Measurements from ENCODE around the gene EZR.

The EZR gene

DNA sequence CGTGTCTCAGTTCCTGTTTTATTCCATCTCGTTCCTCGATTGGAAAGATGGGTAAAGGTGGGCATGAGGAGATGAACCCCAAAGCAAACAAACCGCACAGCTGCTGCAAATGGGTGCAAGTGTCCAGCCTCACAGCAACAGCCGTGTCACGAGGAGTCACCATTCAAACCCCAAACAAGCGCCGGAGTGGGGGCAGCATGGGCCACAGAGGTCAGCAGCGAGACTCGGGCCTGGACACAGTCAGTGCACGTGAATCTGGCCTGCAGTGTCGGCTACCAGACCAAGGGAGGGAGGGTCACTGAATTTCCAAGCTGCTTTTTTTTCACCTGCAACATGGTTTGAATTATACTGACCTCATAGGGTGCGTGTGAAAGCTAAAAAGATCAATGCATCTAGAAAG is 63.5 kb downstream of the EZR start:
- DNase-seq (ENCODE audit: low read depth in 1 of 2, low spot score in 1 of 2) = no peak
- no peak for TF ChIP-seq JUND (IDR thresholded peaks at IDR 0.05; ENCODE audit: low read depth)
- in situ Hi-C loops (cut with HindIII; ENCODE audit: low pct_unique_long_range_greater_than_20kb, low sequenced_read_pairs) = no loop called here

DNA sequence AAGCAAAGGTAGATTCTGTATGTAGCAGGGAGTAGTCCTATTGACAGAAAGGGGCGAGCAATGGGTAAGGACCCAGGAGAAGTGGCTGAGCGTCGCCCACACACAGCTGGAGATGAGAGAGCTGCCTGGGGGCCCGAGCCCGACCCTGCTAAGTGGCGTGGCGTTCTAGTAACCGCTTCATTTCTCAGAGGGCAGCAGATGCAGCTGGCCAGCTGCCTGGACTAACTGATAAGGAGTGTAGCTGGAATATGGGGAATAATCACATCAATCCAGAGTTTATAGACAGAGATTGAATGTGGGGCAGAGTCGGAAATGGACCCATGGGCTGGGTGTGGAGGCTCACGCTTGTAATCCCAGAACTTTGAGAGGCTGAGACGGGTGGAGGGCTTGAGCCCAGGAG is 64.4 kb downstream of the EZR start:
- TF ChIP-seq JUND (IDR thresholded peaks at IDR 0.05; ENCODE audit: low read depth) = no peak
- in situ Hi-C loops (cut with HindIII; ENCODE audit: low pct_unique_long_range_greater_than_20kb, low sequenced_read_pairs) = no loop called here

DNA sequence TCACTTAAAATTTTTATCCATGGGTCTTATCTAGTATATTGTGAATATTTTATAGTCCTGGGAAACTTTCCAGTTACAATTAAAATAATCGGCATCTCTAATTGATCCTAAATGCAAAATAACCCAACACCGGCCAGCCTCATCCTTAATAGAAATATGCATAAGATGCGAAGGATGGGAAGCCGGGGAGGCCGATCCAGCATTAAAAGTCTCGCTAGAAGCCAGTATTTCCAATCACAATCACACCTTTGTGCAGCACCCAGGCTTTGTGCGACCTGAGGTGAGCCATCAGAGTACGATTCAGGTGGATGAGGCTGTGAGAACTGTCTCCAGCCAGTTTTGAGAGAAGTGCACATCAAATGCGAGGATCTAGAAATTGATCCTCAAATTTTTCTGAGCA is 65.4 kb downstream of the EZR start:
- in situ Hi-C loops (cut with HindIII; ENCODE audit: low pct_unique_long_range_greater_than_20kb, low sequenced_read_pairs) = no loop called here
- DNase-seq (ENCODE audit: low read depth in 1 of 2, low spot score in 1 of 2) = no peak
- TF ChIP-seq JUND (IDR thresholded peaks at IDR 0.05; ENCODE audit: low read depth) = no peak

More for the DNA sequence above, 64.4 kb downstream of the EZR start:
- no peak for DNase-seq (ENCODE audit: low read depth in 1 of 2, low spot score in 1 of 2)

DNA sequence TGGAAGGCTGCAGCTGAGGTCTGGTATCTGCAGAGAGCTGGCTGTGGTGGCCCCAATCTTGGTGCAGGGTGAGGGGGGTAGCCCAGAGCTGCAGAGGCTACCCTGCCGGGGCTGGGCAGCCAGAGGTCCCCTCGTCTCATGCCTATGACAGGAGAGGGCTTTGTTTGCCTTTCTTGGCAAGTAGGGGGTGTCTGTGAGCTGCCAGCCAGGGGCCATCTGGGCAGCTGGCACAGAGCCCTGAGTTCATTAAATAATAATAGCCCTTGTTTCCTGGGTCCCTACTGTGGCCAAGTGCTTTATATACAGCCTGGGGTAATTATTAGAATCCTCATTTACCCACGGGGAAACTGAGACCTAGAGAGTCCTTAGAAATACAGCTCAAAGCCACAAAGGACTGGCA is 66.6 kb downstream of the EZR start:
- no peak for TF ChIP-seq JUND (IDR thresholded peaks at IDR 0.05; ENCODE audit: low read depth)
- in situ Hi-C loops (cut with HindIII; ENCODE audit: low pct_unique_long_range_greater_than_20kb, low sequenced_read_pairs) = no loop called here
- DNase-seq (ENCODE audit: low read depth in 1 of 2, low spot score in 1 of 2) = no peak

DNA sequence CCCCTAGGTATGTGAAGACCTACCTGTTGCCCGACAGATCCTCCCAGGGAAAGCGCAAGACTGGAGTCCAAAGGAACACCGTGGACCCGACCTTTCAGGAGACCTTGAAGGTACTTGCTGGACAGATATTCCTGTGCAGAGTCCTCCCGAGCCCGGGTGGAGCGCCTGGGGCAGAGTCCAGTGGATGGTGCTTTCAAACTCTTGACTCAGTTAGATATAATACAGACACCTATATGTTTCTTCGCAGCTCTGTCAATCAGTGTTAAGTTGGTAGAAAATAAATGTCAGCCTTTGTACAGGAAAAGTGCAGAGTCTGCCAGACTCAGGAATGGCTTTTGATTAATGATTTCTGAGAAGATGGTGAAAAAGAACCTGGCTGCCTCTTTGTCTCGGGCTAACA is 67.2 kb downstream of the EZR start:
- TF ChIP-seq JUND (IDR thresholded peaks at IDR 0.05; ENCODE audit: low read depth) = no peak
- in situ Hi-C loops (cut with HindIII; ENCODE audit: low pct_unique_long_range_greater_than_20kb, low sequenced_read_pairs) = no loop called here
- DNase-seq (ENCODE audit: low read depth in 1 of 2, low spot score in 1 of 2) = no peak

DNA sequence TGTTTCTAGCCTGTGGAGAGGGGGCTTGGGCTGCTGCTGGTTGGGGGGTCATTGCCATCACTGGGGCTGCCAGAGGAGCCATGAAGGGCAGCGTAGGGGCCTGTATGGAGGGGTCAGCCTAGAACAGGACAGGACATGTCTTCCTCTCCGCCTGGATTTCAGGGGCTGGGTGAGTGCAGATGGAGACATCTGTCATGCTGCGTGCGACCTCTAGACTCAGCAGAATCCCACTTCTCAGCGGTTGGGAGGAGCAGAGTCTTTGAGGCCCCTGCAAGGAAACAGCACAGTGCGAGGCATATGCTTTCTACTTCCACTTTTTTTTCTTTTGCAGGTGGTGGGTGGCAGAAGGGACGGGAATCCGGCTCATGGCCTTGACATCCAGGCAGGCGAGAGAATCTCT is 67.9 kb downstream of the EZR start:
- in situ Hi-C loops (cut with HindIII; ENCODE audit: low pct_unique_long_range_greater_than_20kb, low sequenced_read_pairs) = no loop called here
- no peak for TF ChIP-seq JUND (IDR thresholded peaks at IDR 0.05; ENCODE audit: low read depth)
- no peak for DNase-seq (ENCODE audit: low read depth in 1 of 2, low spot score in 1 of 2)

DNA sequence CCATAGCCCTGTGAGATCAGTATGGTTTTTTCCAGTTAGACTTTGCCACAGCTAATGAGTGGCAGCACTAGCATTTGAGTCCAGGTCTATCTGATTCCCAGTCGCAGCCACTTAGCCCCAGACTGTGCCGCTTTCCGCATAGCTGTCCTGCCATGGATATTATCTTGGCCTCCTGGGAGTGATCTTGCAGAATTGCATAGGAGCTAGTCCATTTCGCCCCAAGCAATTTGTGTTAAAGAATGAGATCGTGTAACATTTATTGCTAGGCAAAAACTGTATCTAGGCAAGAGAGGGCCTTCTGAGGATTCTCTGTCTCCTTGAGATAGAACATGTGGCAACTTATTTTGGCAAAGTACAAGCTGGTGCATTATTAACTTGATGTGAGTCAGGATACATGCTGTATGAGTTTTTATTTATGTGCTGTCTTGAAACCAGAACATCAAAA is 74.2 kb downstream of the EZR start:
- in situ Hi-C loops (cut with HindIII; ENCODE audit: low pct_unique_long_range_greater_than_20kb, low sequenced_read_pairs) = no loop called here
- TF ChIP-seq JUND (IDR thresholded peaks at IDR 0.05; ENCODE audit: low read depth) = no peak
- no peak for DNase-seq (ENCODE audit: low read depth in 1 of 2, low spot score in 1 of 2)

DNA sequence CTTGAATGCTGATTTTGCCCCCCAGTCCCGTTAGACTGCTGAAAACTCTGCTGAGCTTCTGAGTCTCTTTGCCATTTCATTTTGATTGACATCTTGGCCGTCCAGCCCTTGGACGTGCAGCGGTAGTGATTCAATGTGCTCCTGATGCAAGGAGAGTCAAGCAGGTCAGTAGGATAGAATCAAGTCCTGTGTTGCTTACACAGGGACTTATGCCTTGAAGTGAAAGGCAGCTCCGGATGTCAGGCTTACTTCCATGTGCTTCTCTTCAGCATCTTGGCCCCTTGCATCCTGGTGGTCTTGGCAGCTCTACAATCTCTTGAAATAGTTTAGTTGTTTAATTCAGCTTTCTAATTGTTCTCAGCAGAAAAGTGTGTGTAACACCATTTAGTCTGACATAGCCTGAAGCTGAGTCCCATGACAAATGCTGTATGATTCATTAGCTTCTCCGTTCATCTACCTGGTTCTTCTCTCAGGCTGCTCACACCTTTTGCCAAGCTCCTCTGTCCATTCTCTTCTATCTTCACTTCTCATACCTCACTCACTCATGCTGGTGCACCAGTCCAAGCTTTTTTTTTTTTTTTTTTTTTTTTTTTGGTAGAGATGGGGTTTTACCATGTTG is 76.0 kb downstream of the EZR start:
- DNase-seq (ENCODE audit: low read depth in 1 of 2, low spot score in 1 of 2) = no peak
- in situ Hi-C loops (cut with HindIII; ENCODE audit: low pct_unique_long_range_greater_than_20kb, low sequenced_read_pairs) = no loop called here
- no peak for TF ChIP-seq JUND (IDR thresholded peaks at IDR 0.05; ENCODE audit: low read depth)

DNA sequence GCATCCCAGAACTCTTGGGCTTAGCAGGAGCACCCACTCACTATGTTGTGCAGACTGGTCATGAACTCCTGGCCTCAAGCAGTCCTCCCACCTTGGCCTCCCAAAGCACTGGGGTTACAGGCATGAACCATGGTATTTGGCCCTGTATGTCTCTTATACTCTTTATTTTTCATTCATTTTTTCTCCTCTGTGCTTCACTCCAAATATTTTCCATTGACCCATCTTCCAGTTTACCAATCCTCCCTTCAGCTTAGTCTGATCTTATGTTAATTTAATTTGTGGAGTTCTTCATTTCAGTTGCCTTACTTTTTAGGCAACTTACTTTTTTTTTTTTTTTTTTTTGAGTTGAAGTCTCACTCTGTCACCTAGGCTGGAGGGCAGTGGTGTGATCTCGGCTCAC is 79.5 kb downstream of the EZR start:
- DNase-seq (ENCODE audit: low read depth in 1 of 2, low spot score in 1 of 2) = no peak
- TF ChIP-seq JUND (IDR thresholded peaks at IDR 0.05; ENCODE audit: low read depth) = no peak
- in situ Hi-C loops (cut with HindIII; ENCODE audit: low pct_unique_long_range_greater_than_20kb, low sequenced_read_pairs) = no loop called here

DNA sequence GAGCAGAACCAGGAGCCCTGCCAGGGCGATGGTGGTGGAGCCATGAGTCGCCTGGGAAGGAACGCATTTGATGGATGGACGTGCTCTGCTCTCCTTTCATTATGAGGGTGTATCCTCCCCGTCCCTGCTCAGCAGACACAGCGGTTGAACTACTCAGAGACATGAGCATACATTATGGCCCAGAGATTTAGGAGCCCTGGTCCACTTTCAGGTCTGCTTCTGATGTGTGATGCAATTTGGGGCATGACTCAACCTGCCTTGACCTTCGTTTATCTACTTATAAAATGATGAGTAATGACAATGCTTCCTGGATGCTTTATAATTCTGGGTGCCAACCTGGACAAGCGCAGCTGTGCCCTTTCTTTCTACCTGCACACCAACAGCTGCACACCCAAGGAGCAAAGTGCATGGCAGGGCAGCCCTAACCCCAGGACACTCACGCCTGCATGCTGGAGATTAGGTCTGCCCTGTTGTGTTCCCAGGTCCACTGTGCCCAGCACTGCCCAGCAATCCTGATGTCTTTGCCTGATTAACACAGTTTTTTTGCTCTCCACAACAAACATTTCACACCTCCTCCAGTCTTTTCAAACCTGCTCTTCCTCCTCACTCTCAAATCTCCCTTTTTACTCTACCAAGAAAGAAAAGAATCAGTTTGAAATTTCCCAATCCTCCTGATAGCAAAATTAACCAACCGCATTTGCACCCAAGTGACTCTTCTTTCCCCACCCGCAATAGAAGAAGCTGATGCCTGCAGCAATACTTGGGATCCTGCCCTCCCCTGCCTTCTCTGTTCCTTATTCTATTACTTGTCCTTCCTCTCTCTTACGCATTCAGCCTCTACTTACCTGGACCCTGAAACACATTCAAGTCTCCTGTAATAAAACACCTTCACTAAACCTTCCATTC is 81.2 kb downstream of the EZR start:
- TF ChIP-seq JUND (IDR thresholded peaks at IDR 0.05; ENCODE audit: low read depth) = no peak
- DNase-seq (ENCODE audit: low read depth in 1 of 2, low spot score in 1 of 2) = no peak
- in situ Hi-C loops (cut with HindIII; ENCODE audit: low pct_unique_long_range_greater_than_20kb, low sequenced_read_pairs) = no loop called here

DNA sequence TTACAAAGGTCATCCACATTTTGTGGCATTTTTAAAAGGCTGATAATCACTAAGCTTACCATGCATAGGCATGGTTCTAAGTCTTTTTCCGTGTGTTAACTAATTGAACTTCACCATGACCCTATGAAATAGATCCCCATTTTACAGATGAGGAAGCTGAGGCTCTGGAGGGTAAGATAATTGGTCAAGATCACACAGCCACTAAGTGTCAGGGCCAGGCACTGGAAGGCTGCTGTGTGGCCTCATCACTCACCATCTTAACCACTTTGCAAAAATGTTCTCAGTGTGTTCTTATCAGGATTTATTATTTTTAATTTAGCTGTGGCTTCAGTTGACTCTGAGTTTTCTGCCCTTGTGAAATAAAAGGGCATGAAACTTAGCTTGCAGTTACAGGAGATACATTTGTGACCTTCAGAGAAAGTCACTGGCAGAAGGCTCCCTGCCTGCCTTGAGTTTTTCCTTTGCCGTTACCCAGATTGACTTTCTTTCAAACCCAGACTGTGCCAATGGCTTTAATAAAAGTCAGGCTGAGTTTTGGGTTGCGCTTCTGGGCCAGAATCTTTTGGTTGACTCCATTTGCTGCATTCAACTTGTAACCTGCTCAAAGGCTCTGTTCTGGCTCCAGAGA is 82.0 kb downstream of the EZR start:
- in situ Hi-C loops (cut with HindIII; ENCODE audit: low pct_unique_long_range_greater_than_20kb, low sequenced_read_pairs) = no loop called here
- DNase-seq (ENCODE audit: low read depth in 1 of 2, low spot score in 1 of 2) = no peak
- no peak for TF ChIP-seq JUND (IDR thresholded peaks at IDR 0.05; ENCODE audit: low read depth)

DNA sequence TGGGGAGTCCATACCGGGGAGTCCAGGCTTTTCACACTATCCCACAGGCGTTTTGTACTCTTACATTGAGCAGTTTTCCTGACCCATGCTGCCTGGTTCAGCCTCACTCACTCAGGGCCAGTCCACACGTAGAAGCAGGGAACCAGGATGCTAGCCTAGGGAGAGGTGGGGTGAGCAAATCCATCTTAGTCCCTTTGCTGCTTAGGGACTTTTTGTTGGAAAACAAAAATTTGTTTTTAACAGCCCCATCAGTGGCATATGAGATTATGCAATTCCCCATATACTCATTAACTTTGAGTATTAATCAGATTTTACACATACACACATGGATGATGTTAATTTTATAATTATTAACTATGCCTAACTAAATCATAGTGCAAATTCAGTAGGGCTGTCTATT is 84.2 kb downstream of the EZR start:
- in situ Hi-C loops (cut with HindIII; ENCODE audit: low pct_unique_long_range_greater_than_20kb, low sequenced_read_pairs) = no loop called here
- DNase-seq (ENCODE audit: low read depth in 1 of 2, low spot score in 1 of 2) = no peak
- TF ChIP-seq JUND (IDR thresholded peaks at IDR 0.05; ENCODE audit: low read depth) = no peak

DNA sequence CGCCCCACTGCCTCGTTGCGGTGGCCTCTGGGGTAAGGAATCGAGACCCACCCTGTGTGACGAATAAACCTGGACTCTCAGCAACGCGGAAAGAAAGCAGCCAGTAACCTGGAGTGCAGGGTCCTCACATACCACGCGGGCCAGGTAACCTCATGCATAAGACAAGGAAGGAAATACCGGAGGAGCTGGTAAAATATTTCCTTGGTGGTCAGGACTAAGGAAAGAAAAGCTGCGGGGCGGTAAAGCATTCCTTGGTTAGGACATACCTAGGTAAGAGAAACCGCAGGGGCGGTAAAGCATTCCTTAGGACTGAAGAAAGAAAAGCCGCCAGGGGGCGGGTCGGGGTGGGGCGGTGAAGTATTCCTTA is 88.6 kb downstream of the EZR start:
- no peak for TF ChIP-seq JUND (IDR thresholded peaks at IDR 0.05; ENCODE audit: low read depth)
- in situ Hi-C loops (cut with HindIII; ENCODE audit: low pct_unique_long_range_greater_than_20kb, low sequenced_read_pairs) = no loop called here
- no peak for DNase-seq (ENCODE audit: low read depth in 1 of 2, low spot score in 1 of 2)

Measured in T47D (cell line).